HG02759 (cell line): ENCODE data around the gene MAGI1.

ENCODE experiments used
- ATAC-seq: cut with Tn5 transposase; IDR thresholded peaks from one replicate; pipeline ENCODE4 v1.9.1; 2021; ENCODE audit warnings: mild to moderate bottlenecking, moderate library complexity; ENCODE audit not compliant: unreplicated experiment

MAGI1 gene

GRCh38 chr3:65352951-65353350 lies 685.8 kb downstream of the MAGI1 start:
- ATAC-seq: no peak

- no peak for ATAC-seq
These were observed 687.0 kb downstream of the MAGI1 start for GRCh38 chr3:65351753-65352152.

GRCh38 chr3:65350801-65351476 lies 687.8 kb downstream of the MAGI1 start:
- ATAC-seq: no peak

- no peak for ATAC-seq
These were observed 690.2 kb downstream of the MAGI1 start for GRCh38 chr3:65348398-65348995.

GRCh38 chr3:65347166-65347565 lies 691.6 kb downstream of the MAGI1 start:
- no peak for ATAC-seq

- ATAC-seq: no peak
These were observed 693.9 kb downstream of the MAGI1 start for GRCh38 chr3:65344846-65345245.

GRCh38 chr3:65344444-65344843 lies 694.3 kb downstream of the MAGI1 start:
- no peak for ATAC-seq

GRCh38 chr3:65343736-65344135 lies 695.0 kb downstream of the MAGI1 start:
- ATAC-seq: no peak

GRCh38 chr3:65343026-65343425 lies 695.7 kb downstream of the MAGI1 start:
- ATAC-seq: no peak

- peak; percentile 76 for ATAC-seq
These were observed 696.5 kb downstream of the MAGI1 start for GRCh38 chr3:65342084-65342683.

GRCh38 chr3:65339192-65339740 lies 699.5 kb downstream of the MAGI1 start:
- no peak for ATAC-seq

GRCh38 chr3:65338571-65338970 lies 700.1 kb downstream of the MAGI1 start:
- no peak for ATAC-seq

GRCh38 chr3:65335587-65335986 lies 703.1 kb downstream of the MAGI1 start:
- no peak for ATAC-seq

- ATAC-seq: no peak
These were observed 704.6 kb downstream of the MAGI1 start for GRCh38 chr3:65334045-65334665.

- ATAC-seq: no peak
These were observed 707.0 kb downstream of the MAGI1 start for GRCh38 chr3:65331730-65332129.

- ATAC-seq: no peak
These were observed 708.6 kb downstream of the MAGI1 start for GRCh38 chr3:65330072-65330471.

- no peak for ATAC-seq
These were observed 710.6 kb downstream of the MAGI1 start for GRCh38 chr3:65328148-65328547.

- no peak for ATAC-seq
These were observed 712.1 kb downstream of the MAGI1 start for GRCh38 chr3:65326574-65326973.

GRCh38 chr3:65322910-65323309 lies 715.8 kb downstream of the MAGI1 start:
- no peak for ATAC-seq

- no peak for ATAC-seq
These were observed 720.5 kb downstream of the MAGI1 start for GRCh38 chr3:65318231-65318630.

GRCh38 chr3:65314916-65315315 lies 723.8 kb downstream of the MAGI1 start:
- ATAC-seq: no peak

GRCh38 chr3:65314269-65314668 lies 724.4 kb downstream of the MAGI1 start:
- no peak for ATAC-seq
